Hematopoietic multipotent progenitor cell (in vitro differentiated cells): ENCODE data around the gene SYNDIG1. TPM values are rescaled to one million over a fixed set of nuclear protein-coding genes. Genes with fewer than 3 reads are reported as not detected.

Experiments used
- DNase-seq, 3 donors: peaks; one replicate each; pipeline ENCODE4 v3.0.0-alpha.2; 2011 to 2015; ENCODE audit warnings: low read depth in 2 of 3, low spot score in 2 of 3
- total RNA-seq: library from RNA; depleted of rRNA; stranded (reverse); fragments of >200 nt; gene quantifications from one replicate; pipeline ENCODE4 v1.2.3, GENCODE V29; 2012

Gene SYNDIG1
- total RNA-seq, 1 donor: under 0.01 TPM

- DNase-seq: no peak
These were observed 111.4 kb downstream of the SYNDIG1 start for GRCh38 chr20:24580855-24581254.

DNA sequence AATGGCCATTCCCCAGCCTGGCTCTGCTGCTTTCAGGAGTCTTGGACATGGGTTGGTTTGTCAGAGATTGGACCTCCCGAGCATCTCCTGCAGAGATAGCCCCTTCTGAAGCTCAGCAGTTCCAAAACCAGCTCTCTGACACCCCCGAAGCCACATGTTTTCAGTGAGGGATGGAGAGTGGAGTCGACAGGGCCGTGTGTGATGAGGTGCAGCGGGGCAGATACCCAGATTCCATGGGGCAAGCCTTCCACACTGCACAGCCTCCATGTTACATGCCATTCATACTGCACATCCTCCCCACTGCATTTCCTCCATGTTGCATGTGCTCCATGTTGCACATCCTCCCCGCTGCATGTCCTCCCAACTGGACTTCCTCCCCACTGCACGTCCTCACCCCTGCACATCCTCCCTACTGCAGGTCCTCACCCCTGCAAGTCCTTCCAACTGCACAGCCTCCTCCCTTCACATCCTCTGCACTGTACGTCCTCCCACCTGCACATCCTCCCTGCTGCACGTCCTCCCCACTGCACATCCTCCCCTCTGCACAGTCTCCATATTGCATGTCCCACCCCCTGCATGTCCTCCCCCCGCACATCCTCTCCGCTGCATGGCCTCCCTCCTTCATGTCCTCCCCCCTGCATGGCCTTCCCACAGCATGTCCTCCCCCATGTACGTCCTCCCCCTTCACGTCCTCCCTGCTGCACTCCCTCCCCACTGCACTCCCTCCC lies 112.2 kb downstream of the SYNDIG1 start:
- DNase-seq: no peak

GRCh38 chr20:24582373-24583168 lies 113.1 kb downstream of the SYNDIG1 start:
- DNase-seq: no peak

DNA sequence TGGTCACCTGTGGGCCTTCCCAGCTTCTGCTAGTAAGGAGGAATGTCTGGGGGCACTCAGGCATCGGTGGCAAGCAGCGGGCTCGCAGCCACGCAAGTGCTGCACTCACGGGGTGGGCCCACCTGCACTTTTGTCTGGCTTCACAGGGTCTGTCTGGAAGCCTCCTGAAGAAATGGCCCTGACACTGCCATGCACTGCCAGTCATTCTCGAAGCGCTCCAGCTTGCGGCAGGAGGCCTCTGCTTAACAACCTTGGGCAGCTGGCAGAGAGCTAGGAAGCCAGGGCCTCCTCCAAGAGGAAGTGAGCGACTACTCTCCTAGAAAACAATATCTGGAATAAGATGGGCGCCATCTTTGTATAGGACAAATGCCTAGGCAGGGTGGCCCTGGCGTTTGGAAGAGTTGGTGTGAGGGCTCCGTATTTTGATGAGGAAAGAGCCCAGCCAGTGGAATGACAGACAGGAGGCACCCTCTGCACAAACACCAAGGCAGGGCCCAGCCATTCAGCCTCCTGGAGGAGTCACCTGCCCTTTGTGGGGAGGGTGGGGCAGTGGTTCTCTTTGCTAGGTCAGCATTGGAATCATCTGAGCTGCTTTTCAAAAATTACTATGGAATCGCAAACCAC lies 113.9 kb downstream of the SYNDIG1 start:
- DNase-seq: no peak

GRCh38 chr20:24584078-24584477 lies 114.6 kb downstream of the SYNDIG1 start:
- no peak for DNase-seq

GRCh38 chr20:24584538-24585356 lies 115.3 kb downstream of the SYNDIG1 start:
- DNase-seq: no peak

DNA sequence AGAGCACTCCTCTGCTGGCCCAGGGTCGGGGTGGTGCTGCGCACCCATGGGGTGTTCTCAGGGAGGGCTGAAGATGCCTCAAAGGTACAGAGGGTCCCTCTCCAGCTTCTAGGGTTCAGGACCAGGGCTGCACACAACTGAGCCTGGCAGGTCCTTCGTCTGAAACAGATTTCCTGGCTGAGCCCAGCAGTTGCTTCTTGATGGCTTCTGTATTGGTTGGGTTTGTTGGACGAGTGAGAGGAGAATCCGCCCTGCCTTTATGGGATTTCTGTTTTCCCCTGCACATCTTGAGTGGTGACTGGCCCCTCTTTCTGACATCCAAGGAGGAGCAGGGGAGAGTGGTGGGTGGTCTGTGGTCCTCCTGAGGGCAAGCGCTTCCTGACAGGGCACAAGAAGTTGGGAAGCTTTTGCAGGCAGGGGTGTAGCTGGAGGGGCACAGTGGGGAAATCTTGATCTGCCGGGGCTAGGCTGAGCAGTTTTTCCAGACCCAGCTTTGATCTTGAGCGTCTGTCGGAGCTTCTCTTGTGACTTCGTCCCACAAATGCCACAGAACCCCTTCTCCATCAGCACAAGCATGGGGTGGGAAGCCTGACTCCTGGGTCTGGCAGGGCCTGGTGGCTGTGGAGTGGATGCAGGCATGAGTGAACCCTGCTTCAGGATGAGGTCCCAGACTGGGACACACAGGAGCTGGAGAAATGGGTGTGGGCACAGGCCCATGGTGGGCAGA lies 116.5 kb downstream of the SYNDIG1 start:
- no peak for DNase-seq

DNA sequence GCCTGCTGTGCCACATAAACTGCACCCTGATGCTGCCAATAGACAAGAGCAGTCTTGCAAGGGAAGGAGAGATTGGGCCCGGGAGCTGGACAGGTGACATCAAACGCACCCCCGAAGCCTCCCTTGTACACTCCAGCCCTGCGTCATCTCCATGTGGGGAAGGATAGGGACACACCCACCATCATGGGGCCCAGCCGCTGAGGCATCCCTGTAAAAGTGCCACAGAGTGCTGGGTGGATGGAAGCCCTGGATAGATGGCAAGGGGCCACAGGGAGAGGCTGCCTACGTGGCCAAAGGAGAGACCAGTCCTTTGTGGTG lies 117.1 kb downstream of the SYNDIG1 start:
- no peak for DNase-seq

GRCh38 chr20:24587384-24588046 lies 118.1 kb downstream of the SYNDIG1 start:
- DNase-seq: no peak

DNA sequence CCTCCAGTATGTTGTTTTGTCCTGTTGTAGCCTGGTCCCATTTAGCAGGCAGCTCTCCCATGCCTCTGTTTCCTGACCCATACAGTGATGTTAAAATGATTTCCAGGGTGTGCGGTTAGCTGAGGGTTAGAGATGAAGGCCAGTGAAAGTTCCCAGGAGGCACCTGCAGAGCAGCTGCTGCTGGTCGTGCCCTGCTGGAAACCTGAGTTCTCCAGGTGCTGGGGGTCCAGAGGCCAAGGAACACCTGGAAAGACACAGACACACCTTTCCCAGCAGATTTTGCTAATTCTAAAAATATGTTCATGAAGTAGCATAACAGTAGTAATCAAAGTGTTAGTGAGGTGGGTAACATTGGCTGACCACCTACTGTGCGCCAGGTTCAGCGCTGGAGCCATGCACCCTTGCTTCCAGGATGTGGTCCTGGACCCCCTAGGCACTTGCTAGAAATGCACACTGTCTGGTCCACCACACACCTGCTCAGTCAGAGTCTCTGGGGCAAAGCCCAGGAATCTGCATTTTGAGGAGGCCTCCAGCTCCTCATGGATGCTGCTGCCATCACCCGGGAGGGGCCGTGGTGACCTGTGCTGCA lies 118.7 kb downstream of the SYNDIG1 start:
- no peak for DNase-seq

GRCh38 chr20:24588725-24589340 lies 119.4 kb downstream of the SYNDIG1 start:
- DNase-seq: no peak

GRCh38 chr20:24589381-24589780 lies 120.0 kb downstream of the SYNDIG1 start:
- DNase-seq: no peak

GRCh38 chr20:24589815-24590177 lies 120.4 kb downstream of the SYNDIG1 start:
- no peak for DNase-seq

- DNase-seq: no peak
These were observed 121.0 kb downstream of the SYNDIG1 start for GRCh38 chr20:24590178-24590982.

GRCh38 chr20:24597051-24597450 lies 127.6 kb downstream of the SYNDIG1 start:
- DNase-seq: no peak

- DNase-seq: no peak
These were observed 128.9 kb downstream of the SYNDIG1 start for GRCh38 chr20:24598346-24598745.

GRCh38 chr20:24598996-24599395 lies 129.6 kb downstream of the SYNDIG1 start:
- no peak for DNase-seq

DNA sequence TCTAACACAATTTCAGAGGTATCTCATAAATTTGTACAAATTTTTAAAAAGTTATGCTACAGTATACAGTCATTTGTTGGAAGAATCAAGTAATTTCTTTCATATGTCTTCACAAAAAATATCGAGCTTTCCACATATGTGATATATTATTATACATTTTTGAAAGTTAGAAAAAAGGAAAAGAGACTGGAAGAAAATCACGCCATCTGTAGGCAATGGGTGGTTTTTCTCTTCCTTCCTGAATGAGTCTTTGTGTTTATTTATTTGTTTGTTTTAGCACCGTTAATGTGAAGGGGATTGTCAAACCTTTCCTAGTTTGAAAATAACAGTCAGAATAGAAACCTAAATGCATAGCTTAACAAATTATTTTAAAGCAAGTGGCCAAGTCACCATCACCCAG lies 130.6 kb downstream of the SYNDIG1 start:
- DNase-seq: no peak
